HL-60 (cell line): Measurements from ENCODE around the gene ABCA8.
"Not testable (repeated sequence)": the region's sequence is repeated elsewhere in the genome, so short reads cannot be mapped to it uniquely, and the experiment has no call there.

ENCODE experiments used
- DNase-seq, 2 experiments: peaks; one replicate each; pipeline ENCODE4 v3.0.0-alpha.2; 2010 to 2020; ENCODE audit warnings: low read depth in 1 of 2, low spot score in 1 of 2
- H3K27ac ChIP-seq: fragments of 250-450 bp; sonication (Bioruptor Pico); replicated peaks from 2 replicates; pipeline ENCODE4 v1.5.1; 2020; ENCODE audit warnings: mild to moderate bottlenecking, moderate library complexity
- H3K27me3 ChIP-seq: fragments of 250-450 bp; sonication (Bioruptor Pico); 2 replicates; pipeline ENCODE4 v1.5.1; 2021; ENCODE audit warnings: mild to moderate bottlenecking, moderate library complexity; ENCODE audit not compliant: insufficient read depth, poor library complexity, severe bottlenecking
- H3K4me3 ChIP-seq: replicated peaks from 2 replicates; pipeline ENCODE4 v1.5.1; 2011; ENCODE audit warnings: mild to moderate bottlenecking, control low read depth, low read length; ENCODE audit not compliant: insufficient read depth
- GABPA ChIP-seq: IDR thresholded peaks from 2 replicates; pipeline ENCODE4 v1.6.1; 2012; ENCODE audit warnings: low read depth
- POLR2AphosphoS5 ChIP-seq: IDR thresholded peaks from 2 replicates; pipeline ENCODE4 v1.6.1; 2012; ENCODE audit warnings: low read depth
- REST ChIP-seq: IDR thresholded peaks from 2 replicates; pipeline ENCODE4 v1.6.1; 2012; ENCODE audit warnings: low read depth; ENCODE audit not compliant: insufficient replicate concordance
- SPI1 ChIP-seq: IDR thresholded peaks from 2 replicates; pipeline ENCODE4 v1.6.1; 2012; ENCODE audit warnings: low read depth, mild to moderate bottlenecking, borderline replicate concordance
- TF ChIP-seq, protein P1 (sequence below): IDR thresholded peaks from one replicate; pipeline ENCODE4 v1.5.1; 2011; ENCODE audit warnings: low read length, control low read depth, inconsistent platforms; ENCODE audit not compliant: insufficient read depth

ABCA8 gene

GRCh38 chr17:68944435-68945035, 10.7 kb downstream of the ABCA8 start:
- no peak for TF ChIP-seq REST
- no peak for TF ChIP-seq GABPA
- TF ChIP-seq, protein P1, sequence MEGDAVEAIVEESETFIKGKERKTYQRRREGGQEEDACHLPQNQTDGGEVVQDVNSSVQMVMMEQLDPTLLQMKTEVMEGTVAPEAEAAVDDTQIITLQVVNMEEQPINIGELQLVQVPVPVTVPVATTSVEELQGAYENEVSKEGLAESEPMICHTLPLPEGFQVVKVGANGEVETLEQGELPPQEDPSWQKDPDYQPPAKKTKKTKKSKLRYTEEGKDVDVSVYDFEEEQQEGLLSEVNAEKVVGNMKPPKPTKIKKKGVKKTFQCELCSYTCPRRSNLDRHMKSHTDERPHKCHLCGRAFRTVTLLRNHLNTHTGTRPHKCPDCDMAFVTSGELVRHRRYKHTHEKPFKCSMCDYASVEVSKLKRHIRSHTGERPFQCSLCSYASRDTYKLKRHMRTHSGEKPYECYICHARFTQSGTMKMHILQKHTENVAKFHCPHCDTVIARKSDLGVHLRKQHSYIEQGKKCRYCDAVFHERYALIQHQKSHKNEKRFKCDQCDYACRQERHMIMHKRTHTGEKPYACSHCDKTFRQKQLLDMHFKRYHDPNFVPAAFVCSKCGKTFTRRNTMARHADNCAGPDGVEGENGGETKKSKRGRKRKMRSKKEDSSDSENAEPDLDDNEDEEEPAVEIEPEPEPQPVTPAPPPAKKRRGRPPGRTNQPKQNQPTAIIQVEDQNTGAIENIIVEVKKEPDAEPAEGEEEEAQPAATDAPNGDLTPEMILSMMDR: no peak
- no peak for TF ChIP-seq POLR2AphosphoS5
- no peak for TF ChIP-seq SPI1
- no peak for DNase-seq
- H3K27ac ChIP-seq: no peak overlapping the region
- no peak overlapping the region for H3K4me3 ChIP-seq
- no peaks in the 10 kb centered on the region for H3K27me3 ChIP-seq

- H3K4me3 ChIP-seq, DNase-seq, H3K27me3 ChIP-seq, H3K27ac ChIP-seq: not testable (repeated sequence)
These were observed 11.4 kb downstream of the ABCA8 start for GRCh38 chr17:68943812-68944182.

GRCh38 chr17:68943123-68943811, 11.9 kb downstream of the ABCA8 start:
- H3K27me3 ChIP-seq: no peaks in the 10 kb centered on the region
- no peak overlapping the region for H3K27ac ChIP-seq
- no peak overlapping the region for H3K4me3 ChIP-seq
- TF ChIP-seq, protein P1: no peak
- no peak for TF ChIP-seq SPI1
- TF ChIP-seq POLR2AphosphoS5: no peak
- no peak for TF ChIP-seq REST
- TF ChIP-seq GABPA: no peak
- no peak for DNase-seq

- no peaks in the 10 kb centered on the region for H3K27me3 ChIP-seq
- H3K27ac ChIP-seq: no peak overlapping the region
- no peak overlapping the region for H3K4me3 ChIP-seq
- TF ChIP-seq SPI1 (no peak), GABPA (no peak), POLR2AphosphoS5 (no peak), REST (no peak)
- TF ChIP-seq, protein P1: no peak
- no peak for DNase-seq
These were observed 12.8 kb downstream of the ABCA8 start for GRCh38 chr17:68942389-68942788.
